ES-I3 (cell line): ENCODE data around the gene ZNF512B.

ENCODE experiments used
- H3K36me3 ChIP-seq: 2 replicates; pipeline ENCODE4 v1.6.1; 2013; ENCODE audit warnings: mild to moderate bottlenecking, low read length, control low read depth, moderate library complexity; ENCODE audit not compliant: insufficient read depth
- H3K4me1 ChIP-seq: 2 replicates; pipeline ENCODE4 v1.6.1; 2013; ENCODE audit warnings: mild to moderate bottlenecking, control low read depth, low read length; ENCODE audit not compliant: insufficient read depth
- H3K9ac ChIP-seq: 2 replicates; pipeline ENCODE4 v1.6.1; 2013; ENCODE audit warnings: low read depth, mild to moderate bottlenecking, low read length, moderate library complexity
- H3K9me3 ChIP-seq: 2 replicates; pipeline ENCODE4 v1.6.1; 2013; ENCODE audit warnings: mild to moderate bottlenecking, low read length, moderate library complexity; ENCODE audit not compliant: control insufficient read depth, insufficient read depth

The ZNF512B gene

GRCh38 chr20:63953764-63954429 is 15.8 kb downstream of the ZNF512B start:
- Histone ChIP-seq H3K4me1 (peaks cover 15% of the 10 kb centered on the region), H3K9ac (no peak overlapping the region), H3K36me3 (no peaks in the 10 kb centered on the region), H3K9me3 (no peaks in the 10 kb centered on the region)

DNA sequence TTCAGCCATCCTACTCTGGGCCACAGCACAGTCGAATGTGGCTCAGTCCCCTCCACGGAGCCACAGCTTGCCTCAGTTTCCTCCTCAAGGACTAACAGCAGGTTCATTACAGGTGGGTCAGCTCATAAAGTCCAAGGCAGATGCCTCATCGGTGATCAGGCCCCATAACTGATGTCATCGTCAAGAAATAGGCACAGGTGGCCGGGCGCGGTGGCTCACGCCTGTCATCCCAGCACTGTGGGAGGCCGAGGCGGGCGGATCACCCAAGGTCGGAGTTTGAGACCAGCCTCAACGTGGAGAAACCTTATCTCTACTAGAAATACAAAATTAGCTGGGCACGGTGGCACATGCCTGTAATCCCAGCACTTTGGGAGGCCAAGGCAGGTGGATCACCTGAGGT is 17.0 kb downstream of the ZNF512B start:
- no peak overlapping the region for H3K9ac ChIP-seq
- H3K36me3 ChIP-seq, result no peaks in the 10 kb centered on the region
- no peaks in the 10 kb centered on the region for H3K9me3 ChIP-seq
- H3K4me1 ChIP-seq, result peaks cover 8% of the 10 kb centered on the region; the same call in 1 of the 2 replicates

GRCh38 chr20:63952210-63952535 is 17.6 kb downstream of the ZNF512B start:
- Histone ChIP-seq H3K36me3 (no peaks in the 10 kb centered on the region), H3K4me1 (peaks cover 8% of the 10 kb centered on the region; the same call in 1 of the 2 replicates), H3K9ac (no peak overlapping the region), H3K9me3 (no peaks in the 10 kb centered on the region)

DNA sequence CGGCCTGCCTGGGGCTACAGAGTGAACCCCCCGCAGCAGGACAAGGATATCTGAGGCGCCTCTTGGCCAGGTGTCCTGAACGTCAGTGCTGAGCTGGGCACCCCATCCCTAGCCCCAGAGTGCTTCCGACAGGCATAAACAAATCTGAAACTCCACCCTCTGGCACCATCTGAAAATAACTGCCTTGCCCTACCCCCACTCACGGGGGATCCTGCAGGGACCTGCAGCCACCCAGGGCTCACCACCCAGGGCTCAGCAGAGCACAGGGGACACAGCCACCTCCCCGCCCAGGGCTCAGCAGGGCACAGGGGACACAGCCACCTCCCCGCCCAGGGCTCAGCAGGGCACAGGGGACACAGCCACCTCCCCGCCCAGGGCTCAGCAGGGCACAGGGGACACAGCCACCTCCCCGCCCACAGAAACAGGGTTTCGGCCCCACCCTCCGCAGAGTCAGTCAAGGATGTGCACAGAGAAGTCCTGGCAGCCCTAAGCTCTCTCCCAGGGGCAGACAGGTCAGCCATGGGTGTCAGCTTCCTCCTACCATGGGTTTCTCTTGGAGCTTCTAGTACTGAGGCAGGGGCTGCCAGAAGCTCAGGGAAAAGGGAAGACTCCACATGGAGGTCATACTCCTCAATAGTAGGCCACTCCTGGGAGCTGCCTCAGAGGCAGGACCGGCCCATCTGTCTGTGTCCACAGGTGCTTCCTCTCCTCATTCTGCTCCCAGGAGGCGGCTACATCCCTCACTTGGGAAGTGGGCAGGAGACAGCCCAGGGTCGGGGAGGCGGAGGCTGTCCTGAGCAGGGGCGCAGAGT is 18.1 kb downstream of the ZNF512B start:
- no peaks in the 10 kb centered on the region for H3K36me3 ChIP-seq
- no peaks in the 10 kb centered on the region for H3K9me3 ChIP-seq
- peaks cover 8% of the 10 kb centered on the region; the same call in 1 of the 2 replicates for H3K4me1 ChIP-seq
- H3K9ac ChIP-seq, result no peak overlapping the region

DNA sequence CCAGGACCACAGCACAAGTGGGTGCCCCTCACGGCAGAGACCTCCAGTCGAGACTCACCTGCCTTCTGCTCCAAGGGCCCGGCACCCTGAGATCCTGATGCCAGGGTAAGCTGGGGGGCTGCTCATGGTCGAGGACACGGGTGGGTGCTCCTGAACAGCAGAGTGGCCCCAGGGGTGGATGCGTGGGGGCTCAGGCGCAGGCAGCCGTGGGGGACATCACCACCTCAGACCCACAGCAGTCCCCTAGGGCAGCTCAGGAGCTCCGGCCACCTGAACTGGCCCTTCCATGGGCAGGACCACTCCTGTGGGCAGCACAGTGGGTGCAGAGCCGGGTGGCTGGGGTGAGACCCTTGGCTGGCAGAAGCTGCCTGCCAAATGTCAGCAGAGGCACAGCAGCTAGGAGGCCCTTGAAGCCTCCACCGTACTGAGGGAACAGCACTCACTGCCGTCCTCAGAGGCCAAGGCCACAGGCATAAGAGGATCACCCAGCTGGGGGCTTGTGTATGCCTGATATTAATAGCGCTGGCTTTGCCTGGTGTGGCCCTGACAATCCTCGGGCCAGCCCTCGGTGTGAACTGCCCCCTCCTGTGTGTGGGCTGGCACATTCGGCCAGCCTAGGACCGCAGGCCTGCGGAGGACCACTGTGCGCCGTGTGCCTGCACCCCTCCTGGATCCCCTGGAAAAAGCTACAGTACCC is 18.9 kb downstream of the ZNF512B start:
- Histone ChIP-seq H3K4me1 (peaks cover 8% of the 10 kb centered on the region; the same call in 1 of the 2 replicates), H3K36me3 (no peaks in the 10 kb centered on the region)

GRCh38 chr20:63947638-63948456 is 21.9 kb downstream of the ZNF512B start:
- Histone ChIP-seq H3K36me3 (no peaks in the 10 kb centered on the region), H3K9me3 (no peaks in the 10 kb centered on the region), H3K9ac (no peak overlapping the region), H3K4me1 (peaks cover 14% of the 10 kb centered on the region; the same call in 1 of the 2 replicates)

More for the DNA sequence above, 18.9 kb downstream of the ZNF512B start:
- Histone ChIP-seq H3K9me3 (no peaks in the 10 kb centered on the region), H3K9ac (no peak overlapping the region)

GRCh38 chr20:63946986-63947637 is 22.6 kb downstream of the ZNF512B start:
- Histone ChIP-seq H3K9me3 (no peaks in the 10 kb centered on the region), H3K36me3 (no peaks in the 10 kb centered on the region), H3K9ac (no peak overlapping the region), H3K4me1 (peaks cover 16% of the 10 kb centered on the region; the same call in 1 of the 2 replicates)

- Histone ChIP-seq H3K4me1 (peaks cover 16% of the 10 kb centered on the region; the same call in 1 of the 2 replicates), H3K36me3 (no peaks in the 10 kb centered on the region), H3K9me3 (no peaks in the 10 kb centered on the region), H3K9ac (no peak overlapping the region)
These were observed 23.5 kb downstream of the ZNF512B start for GRCh38 chr20:63945921-63946920.

- Histone ChIP-seq H3K36me3 (no peaks in the 10 kb centered on the region), H3K9me3 (no peaks in the 10 kb centered on the region), H3K4me1 (peaks cover 16% of the 10 kb centered on the region; the same call in 1 of the 2 replicates), H3K9ac (no peak overlapping the region)
These were observed 24.6 kb downstream of the ZNF512B start for GRCh38 chr20:63945031-63945658.

- Histone ChIP-seq H3K36me3 (no peaks in the 10 kb centered on the region), H3K4me1 (peaks cover 12% of the 10 kb centered on the region; the same call in 1 of the 2 replicates), H3K9me3 (no peaks in the 10 kb centered on the region)
These were observed 25.4 kb downstream of the ZNF512B start for GRCh38 chr20:63944078-63944941.

GRCh38 chr20:63943808-63944077 is 26.0 kb downstream of the ZNF512B start:
- H3K36me3 ChIP-seq, result no peaks in the 10 kb centered on the region
- H3K9ac ChIP-seq, result no peak overlapping the region
- no peaks in the 10 kb centered on the region for H3K9me3 ChIP-seq
- H3K4me1 ChIP-seq, result peaks cover 9% of the 10 kb centered on the region; the same call in 1 of the 2 replicates

More at GRCh38 chr20:63944078-63944941, 25.4 kb downstream of the ZNF512B start:
- no peak overlapping the region for H3K9ac ChIP-seq
